Esophagus squamous epithelium (tissue), 5 donors: ENCODE results near the gene MGAT1. TPM values are rescaled to one million over a fixed set of nuclear protein-coding genes. Genes with fewer than 3 reads are reported as not detected.

Experiments
- DNase-seq: peaks from one replicate; lab custom pipeline; 2025; lab: John Stamatoyannopoulos, UW
- H3K27ac ChIP-seq, 4 donors: fragments of 200-600 bp; sonication (generic); one replicate each; pipeline ENCODE4 v1.5.1; 2016 to 2019; ENCODE audit warnings: mild to moderate bottlenecking in 1 of 4
- H3K27me3 ChIP-seq, 4 donors: fragments of 200-600 bp; sonication (generic); 1 replicate in 3 of 4; 2 replicates in 1 of 4; pipeline versions ENCODE4 v1.5.1 to v1.6.0; 2017 to 2021; ENCODE audit warnings: antibody characterized with exemption in 1 of 4
- H3K36me3 ChIP-seq, 3 donors: fragments of 200-600 bp; sonication (generic); one replicate each; pipeline ENCODE4 v1.5.1; 2016 to 2019
- H3K4me1 ChIP-seq, 3 donors: fragments of 200-600 bp; sonication (generic); one replicate each; pipeline ENCODE4 v1.5.1; 2017 to 2019
- H3K4me3 ChIP-seq, 4 donors: fragments of 200-600 bp; sonication (generic); 1 replicate in 3 of 4; 2 replicates in 1 of 4; pipeline ENCODE4 v1.5.1; 2016 to 2019; ENCODE audit warnings: mild to moderate bottlenecking in 2 of 4, moderate library complexity in 1 of 4
- H3K9me3 ChIP-seq, 3 donors: fragments of 200-600 bp; sonication (generic); one replicate each; pipeline ENCODE4 v1.5.1; 2016 to 2019
- CTCF ChIP-seq, 6 experiments: fragments of 450-650 bp in 4 of 6; fragments of 200-600 bp in 2 of 6; sonication (generic) in 2 of 6; IDR thresholded peaks; one replicate each; pipeline ENCODE4 v1.5.1; 2016 to 2019; ENCODE audit warnings: antibody characterized with exemption in 6 of 6, mild to moderate bottlenecking in 4 of 6, moderate library complexity in 4 of 6
- POLR2A ChIP-seq, 4 donors: fragments of 450-650 bp; IDR thresholded peaks; one replicate each; pipeline ENCODE4 v1.6.1; 2017; ENCODE audit warnings: antibody characterized with exemption in 4 of 4, mild to moderate bottlenecking in 4 of 4, moderate library complexity in 3 of 4
- WGBS, 2 donors: methylation state at CpG; one replicate each; pipeline ENCODE4 v1.1.5; 2018; 5-methylcytosine and 5-hydroxymethylcytosine counted together
- intact Hi-C: fragments of 100-400 bp; cut with DNase I; formaldehyde crosslinking; loops from one replicate; pipeline ENCODE4 v1.15.0; 2022
- total RNA-seq, 4 donors: library from RNA; depleted of rRNA; stranded (reverse); fragments of >200 nt; gene quantifications; one replicate each; pipeline ENCODE4 v1.1.0, GENCODE V29; 2016
- donor health status: DM: yes; HTN: yes; CAD: no.

Gene MGAT1
- total RNA-seq, 4 donors from 2014 or later, result 62.6 to 163 (median 111) TPM

- TF ChIP-seq CTCF (IDR thresholded peaks at IDR 0.05), result no peak
- no peak for TF ChIP-seq POLR2A (IDR thresholded peaks at IDR 0.05)
- Histone ChIP-seq H3K27ac (peak overlapping the region; percentile 96 to 99 (median 98)), H3K4me1 (peaks cover 63 to 83% (median 65%) of the 10 kb centered on the region in 3 donors), H3K27me3 (no peaks in the 10 kb centered on the region), H3K4me3 (peak overlapping the region in 2 of 4 donors; percentile 74 to 78), H3K36me3 (peaks cover 0 to 5% (median 0%) of the 10 kb centered on the region in 3 donors), H3K9me3 (no peaks in the 10 kb centered on the region)
- 78 to 89% methylated on average over 1 of the region's 1 CpG for WGBS, 2 donors
- no peak for DNase-seq
- intact Hi-C loops, result no loop called here
Measured at GRCh38 chr5:180807046-180807445, 4.4 kb upstream of the MGAT1 start.

GRCh38 chr5:180806351-180807011, 3.9 kb upstream of the MGAT1 start:
- Histone ChIP-seq H3K27ac (peak overlapping the region; percentile 96 to 99 (median 98)), H3K4me3 (peak overlapping the region in 2 of 4 donors; percentile 74 to 78), H3K27me3 (no peaks in the 10 kb centered on the region), H3K4me1 (peaks cover 62 to 83% (median 65%) of the 10 kb centered on the region in 3 donors), H3K36me3 (peaks cover 0 to 5% (median 0%) of the 10 kb centered on the region in 3 donors), H3K9me3 (no peaks in the 10 kb centered on the region)
- intact Hi-C loops, result no loop called here
- no peak for TF ChIP-seq CTCF (IDR thresholded peaks at IDR 0.05)
- peak in 1 of 4 donors; percentile 22 for TF ChIP-seq POLR2A (IDR thresholded peaks at IDR 0.05)
- WGBS, 2 donors, result 48 to 70% methylated on average over 6 to 9 of the region's 9 CpGs
- no peak for DNase-seq

GRCh38 chr5:180804129-180804618, 1.6 kb upstream of the MGAT1 start:
- no peaks in the 10 kb centered on the region for H3K27me3 ChIP-seq
- intact Hi-C loops, result no loop called here
- H3K4me3 ChIP-seq, result peak overlapping the region in 3 of 4 donors; percentile 87 to 98 (median 88)
- H3K4me1 ChIP-seq, result peaks cover 74 to 92% (median 84%) of the 10 kb centered on the region in 3 donors
- H3K9me3 ChIP-seq, result no peaks in the 10 kb centered on the region
- 78 to 85% methylated on average over 8 to 9 of the region's 22 CpGs for WGBS, 2 donors
- no peak for TF ChIP-seq CTCF (IDR thresholded peaks at IDR 0.05)
- TF ChIP-seq POLR2A (IDR thresholded peaks at IDR 0.05), result no peak
- H3K27ac ChIP-seq, result peak overlapping the region; percentile 97 to 99 (median 98)
- peaks cover 0 to 16% (median 4%) of the 10 kb centered on the region in 3 donors for H3K36me3 ChIP-seq
- no peak for DNase-seq

GRCh38 chr5:180803181-180804128, 849 bp upstream of the MGAT1 start:
- intact Hi-C loops, result no loop called here
- WGBS, 2 donors, result 12 to 25% methylated on average over 14 to 26 of the region's 41 CpGs

More at GRCh38 chr5:180803181-180804128, 849 bp upstream of the MGAT1 start:
- peaks cover 75 to 92% (median 84%) of the 10 kb centered on the region in 3 donors for H3K4me1 ChIP-seq
- TF ChIP-seq POLR2A (IDR thresholded peaks at IDR 0.05) (peak in 2 of 4 donors; percentile 44 to 77), CTCF (IDR thresholded peaks at IDR 0.05) (peak in 2 of 6 experiments; percentile 11 to 17)
- H3K36me3 ChIP-seq, result peaks cover 0 to 16% (median 4%) of the 10 kb centered on the region in 3 donors
- H3K4me3 ChIP-seq, result peak overlapping the region; percentile 87 to 98 (median 88)
- DNase-seq, result peak; percentile 76
- peak overlapping the region; percentile 97 to 99 (median 98) for H3K27ac ChIP-seq
- no peaks in the 10 kb centered on the region for H3K27me3 ChIP-seq
- H3K9me3 ChIP-seq, result no peaks in the 10 kb centered on the region
